GM23338 (cell line): ENCODE measurements around the gene SLC18A2. TPM values are rescaled to one million over a fixed set of nuclear protein-coding genes. Genes with fewer than 3 reads are reported as not detected.

ENCODE experiments used
- ATAC-seq: fragments of 200-7000 bp; cut with Tn5 transposase; 3 replicates; pipeline ENCODE4 v1.9.1; 2020
- DNase-seq: peaks from one replicate; pipeline ENCODE4 v3.0.0-alpha.2; 2015; ENCODE audit warnings: low spot score
- H2AFZ ChIP-seq: fragments of 200-600 bp; sonication (generic); 2 replicates; pipeline ENCODE4 v1.8.0; 2016; ENCODE audit warnings: antibody characterized with exemption, mild to moderate bottlenecking, moderate library complexity
- H3F3A ChIP-seq: fragments of 200-600 bp; sonication (generic); replicated peaks from 2 replicates; pipeline ENCODE4 v1.8.0; 2017; ENCODE audit warnings: antibody characterized with exemption, mixed run types, low read depth
- H3K27ac ChIP-seq: fragments of 200-600 bp; sonication (generic); 2 replicates; pipeline ENCODE4 v1.6.1; 2016; ENCODE audit warnings: low read depth
- H3K27me3 ChIP-seq: fragments of 200-600 bp; sonication (generic); 2 replicates; pipeline ENCODE4 v1.8.0; 2016; ENCODE audit warnings: mild to moderate bottlenecking, mixed run types, moderate library complexity; ENCODE audit not compliant: insufficient read depth
- H3K36me3 ChIP-seq: fragments of 200-600 bp; sonication (generic); 2 replicates; pipeline ENCODE4 v1.8.0; 2016; ENCODE audit warnings: mild to moderate bottlenecking; ENCODE audit not compliant: insufficient read depth
- H3K4me1 ChIP-seq: fragments of 200-600 bp; sonication (generic); 2 replicates; pipeline ENCODE4 v1.8.0; 2016; ENCODE audit warnings: mild to moderate bottlenecking, moderate library complexity; ENCODE audit not compliant: insufficient read depth
- H3K4me2 ChIP-seq: fragments of 200-600 bp; sonication (generic); 2 replicates; pipeline ENCODE4 v1.7.1; 2017; ENCODE audit warnings: mixed run types
- H3K4me3 ChIP-seq: fragments of 200-600 bp; sonication (generic); 2 replicates; pipeline ENCODE4 v1.6.1; 2016; ENCODE audit warnings: mixed run types
- H3K79me2 ChIP-seq: fragments of 200-600 bp; sonication (generic); replicated peaks from 2 replicates; pipeline ENCODE4 v1.8.0; 2017; ENCODE audit warnings: mild to moderate bottlenecking; ENCODE audit not compliant: insufficient read depth
- H3K9me2 ChIP-seq: fragments of 200-600 bp; sonication (generic); 2 replicates; pipeline ENCODE4 v1.8.0; 2017; ENCODE audit not compliant: insufficient read depth
- H4K20me1 ChIP-seq: fragments of 200-600 bp; sonication (generic); replicated peaks from 2 replicates; pipeline ENCODE4 v1.8.0; 2017; ENCODE audit warnings: mild to moderate bottlenecking; ENCODE audit not compliant: insufficient read depth
- H3K27ac Mint-ChIP-seq: 2 replicates; pipeline ENCODE4 v1.8.0; 2020; ENCODE audit warnings: inconsistent platforms, mild to moderate bottlenecking, moderate library complexity, mixed read lengths
- H3K27me3 Mint-ChIP-seq: 3 replicates; pipeline ENCODE4 v1.8.0; 2022; ENCODE audit warnings: low read depth, mild to moderate bottlenecking, moderate library complexity, mixed read lengths, inconsistent platforms; ENCODE audit not compliant: insufficient read depth, poor library complexity
- H3K36me3 Mint-ChIP-seq: 3 replicates; pipeline ENCODE4 v1.8.0; 2021; ENCODE audit warnings: low read depth, mild to moderate bottlenecking, inconsistent platforms, moderate library complexity, mixed read lengths
- H3K4me1 Mint-ChIP-seq: 3 replicates; pipeline ENCODE4 v1.8.0; 2020; ENCODE audit warnings: mild to moderate bottlenecking, inconsistent platforms, mixed read lengths
- H3K4me3 Mint-ChIP-seq: 3 replicates; pipeline ENCODE4 v1.8.0; 2021; ENCODE audit warnings: moderate library complexity, mild to moderate bottlenecking, inconsistent platforms, mixed read lengths
- H3K9me3 Mint-ChIP-seq: 3 replicates; pipeline ENCODE4 v1.8.0; 2020; ENCODE audit warnings: moderate library complexity, mild to moderate bottlenecking, inconsistent platforms, mixed read lengths
- CREB1 ChIP-seq: fragments of 250-450 bp; sonication (Bioruptor Pico); IDR thresholded peaks from 2 replicates; pipeline ENCODE4 v1.5.0; 2020; ENCODE audit warnings: low read depth, mild to moderate bottlenecking, moderate library complexity
- CTCF ChIP-seq, 2 experiments: fragments of 200-600 bp in 1 of 2; sonication (generic) in 1 of 2; conservative IDR thresholded peaks; 2 replicates each; pipeline versions ENCODE4 v1.5.1 to v1.6.1; 2016 to 2017; ENCODE audit warnings: antibody characterized with exemption in 2 of 2, low read depth in 2 of 2, mild to moderate bottlenecking in 2 of 2, moderate library complexity in 1 of 2
- ETS1 ChIP-seq: IDR thresholded peaks from 2 replicates; pipeline ENCODE4 v1.6.1; 2016; ENCODE audit warnings: antibody characterized with exemption
- EZH2 ChIP-seq: fragments of 200-600 bp; sonication (generic); IDR thresholded peaks from one replicate; pipeline ENCODE4 v1.8.0; 2017; ENCODE audit warnings: antibody characterized with exemption, mild to moderate bottlenecking, low read depth; ENCODE audit not compliant: unreplicated experiment
- EZH2phosphoT487 ChIP-seq: fragments of 200-600 bp; sonication (generic); IDR thresholded peaks from one replicate; pipeline ENCODE4 v1.8.1; 2018; ENCODE audit warnings: antibody characterized with exemption; ENCODE audit not compliant: unreplicated experiment
- JUNB ChIP-seq: IDR thresholded peaks from one replicate; pipeline ENCODE4 v1.6.1; 2016; ENCODE audit warnings: antibody characterized with exemption; ENCODE audit not compliant: unreplicated experiment
- NANOG ChIP-seq: IDR thresholded peaks from 2 replicates; pipeline ENCODE4 v1.6.1; 2016; ENCODE audit warnings: antibody characterized with exemption, borderline replicate concordance
- POLR2AphosphoS5 ChIP-seq: IDR thresholded peaks from 2 replicates; pipeline ENCODE4 v1.6.1; 2016; ENCODE audit warnings: antibody characterized with exemption, low read depth
- REST ChIP-seq: IDR thresholded peaks from one replicate; pipeline ENCODE4 v1.6.1; 2018; ENCODE audit warnings: antibody characterized with exemption; ENCODE audit not compliant: unreplicated experiment
- STAT1 ChIP-seq: IDR thresholded peaks from one replicate; pipeline ENCODE4 v1.6.1; 2016; ENCODE audit warnings: antibody characterized with exemption; ENCODE audit not compliant: unreplicated experiment
- ZNF114 ChIP-seq: fragments of 250-450 bp; sonication (Bioruptor Pico); IDR thresholded peaks from 2 replicates; pipeline ENCODE4 v1.5.0; 2020; ENCODE audit warnings: mild to moderate bottlenecking, moderate library complexity
- ZNF331 ChIP-seq: fragments of 250-450 bp; sonication (Bioruptor Pico); IDR thresholded peaks from 2 replicates; pipeline ENCODE4 v1.5.0; 2020; ENCODE audit warnings: low read depth, mild to moderate bottlenecking, moderate library complexity
- ZNF462 ChIP-seq: fragments of 250-450 bp; sonication (Bioruptor Pico); IDR thresholded peaks from 2 replicates; pipeline ENCODE4 v1.5.0; 2020; ENCODE audit warnings: mild to moderate bottlenecking, moderate library complexity
- polyA plus RNA-seq: library from polyadenylated mRNA; unstranded; fragments of >200 nt; fragmentation: Nextera tagmentation; extraction: Ambion mirVana; gene quantifications from 2 replicates; pipeline ENCODE4 v1.2.1, GENCODE V29; 2016
- total RNA-seq: library from RNA; depleted of rRNA; stranded (reverse); fragments of >200 nt; shearing (Covaris generic); gene quantifications from 2 replicates; pipeline ENCODE4 v1.2.3, GENCODE V29; 2014

SLC18A2 gene
- total and polyA plus RNA-seq, 2 experiments from 2014 or later = 4.3 to 8.7 TPM

- H3K4me1 ChIP-seq = 0 out of 2 replicates have a peak, but pooled peaks cover 6% of the 10 kb centered on the region
- DNase-seq (peak; percentile 67), ATAC-seq (peak; percentile 65)
- Mint-ChIP-seq H3K9me3 (peaks cover 3% of the 10 kb centered on the region; the same call in 1 of the 3 replicates), H3K36me3 (peaks cover 3% of the 10 kb centered on the region; the same call in 1 of the 3 replicates), H3K4me3 (peak overlapping the region; percentile 79), H3K4me1 (peaks cover 5% of the 10 kb centered on the region; the same call in 2 of the 3 replicates), H3K27ac (no peak overlapping the region), H3K27me3 (peaks cover 22% of the 10 kb centered on the region)
- H3K36me3 ChIP-seq = no peaks in the 10 kb centered on the region
- H4K20me1 ChIP-seq = peaks cover 6% of the 10 kb centered on the region; the same call in 1 of the 2 replicates
- H2AFZ ChIP-seq = peak overlapping the region; percentile 95; the same call in 1 of the 2 replicates
- TF ChIP-seq ZNF462 (CRISPR knock-in tag) (no peak), STAT1 (no peak), EZH2phosphoT487 (no peak), CREB1 (CRISPR knock-in tag) (no peak), ZNF114 (CRISPR knock-in tag) (no peak), POLR2AphosphoS5 (no peak), REST (no peak), EZH2 (no peak), JUNB (no peak), ETS1 (no peak), NANOG (no peak), ZNF331 (no peak), CTCF (conservative IDR thresholded peaks at IDR 0.05; ENCODE audit: low read depth in 2 of 2) (no peak)
- H3F3A ChIP-seq = no peaks in the 10 kb centered on the region
- H3K79me2 ChIP-seq = no peaks in the 10 kb centered on the region
- no peak overlapping the region for H3K27ac ChIP-seq
- no peaks in the 10 kb centered on the region for H3K9me2 ChIP-seq
- peaks cover 25% of the 10 kb centered on the region for H3K27me3 ChIP-seq
- H3K4me2 ChIP-seq = peak overlapping the region; percentile 87
- H3K4me3 ChIP-seq = peak overlapping the region; percentile 77
Observed at GRCh38 chr10:117241541-117242462, 888 bp downstream of the SLC18A2 start.
